PC-3 (cell line): Measurements from ENCODE around the gene MGAT2. TPM values are rescaled to one million over a fixed set of nuclear protein-coding genes. Genes with fewer than 3 reads are reported as not detected.

Experiments used
- ATAC-seq: fragments of 200-7000 bp; cut with Tn5 transposase; 2 replicates; pipeline ENCODE4 v1.9.1; 2020; ENCODE audit warnings: mild to moderate bottlenecking, moderate library complexity
- BruUV-seq: library from RNA; stranded (reverse); fragments of 400-500 nt; replicated peaks from 2 replicates; lab custom pipeline; 2021; lab: Mats Ljungman, UMichigan
- CTCF ChIA-PET: fragments of 300-600 bp; sonication (Branson Sonifier 250); formaldehyde crosslinking; loops from one replicate; lab custom pipeline; 2022; ENCODE audit warnings: antibody characterized with exemption; lab: Charles Lee
- POLR2A ChIA-PET: fragments of 300-600 bp; sonication (Branson Sonifier 250); formaldehyde crosslinking; loops from one replicate; lab custom pipeline; 2022; ENCODE audit warnings: antibody characterized with exemption; ENCODE audit not compliant: unreplicated experiment; lab: Charles Lee
- DNase-seq: peaks from one replicate; pipeline ENCODE4 v3.0.0-alpha.2; 2015
- H2AFZ ChIP-seq: fragments of 300-600 bp; sonication (generic); 2 replicates; pipeline ENCODE4 v1.6.0; 2016; ENCODE audit warnings: antibody characterized with exemption, low read length
- H3F3A ChIP-seq: fragments of 300-600 bp; sonication (generic); one replicate; pipeline ENCODE4 v1.6.0; 2017; ENCODE audit warnings: antibody characterized with exemption, low read length, control low read depth, mild to moderate bottlenecking; ENCODE audit not compliant: unreplicated experiment
- H3K27ac ChIP-seq: fragments of 300-600 bp; sonication (generic); 2 replicates; pipeline ENCODE4 v1.5.1; 2016; ENCODE audit warnings: mild to moderate bottlenecking, low read length
- H3K27me3 ChIP-seq: fragments of 300-600 bp; sonication (generic); 2 replicates; pipeline ENCODE4 v1.6.1; 2016; ENCODE audit warnings: low read length, mixed read lengths
- H3K36me3 ChIP-seq: fragments of 300-600 bp; sonication (generic); 2 replicates; pipeline ENCODE4 v1.6.1; 2016; ENCODE audit warnings: low read depth, mixed run types, low read length, mixed read lengths
- H3K4me1 ChIP-seq: fragments of 300-600 bp; sonication (generic); 2 replicates; pipeline ENCODE4 v1.5.1; 2016; ENCODE audit warnings: low read length; ENCODE audit not compliant: insufficient read depth
- H3K4me2 ChIP-seq: fragments of 300-600 bp; sonication (generic); 2 replicates; pipeline ENCODE4 v1.6.0; 2016; ENCODE audit warnings: low read length
- H3K4me3 ChIP-seq: fragments of 300-600 bp; sonication (generic); 2 replicates; pipeline ENCODE4 v1.5.1; 2016; ENCODE audit warnings: mild to moderate bottlenecking, low read length, mixed read lengths
- H3K79me2 ChIP-seq: fragments of 300-600 bp; sonication (generic); 2 replicates; pipeline ENCODE4 v1.6.1; 2017; ENCODE audit warnings: low read length, mixed read lengths
- H3K9ac ChIP-seq: fragments of 300-600 bp; sonication (generic); 2 replicates; pipeline ENCODE4 v1.6.0; 2016; ENCODE audit warnings: mild to moderate bottlenecking, low read length
- H3K9me2 ChIP-seq: fragments of 300-600 bp; sonication (generic); replicated peaks from 2 replicates; pipeline ENCODE4 v1.6.1; 2016; ENCODE audit warnings: mixed run types, low read length, mixed read lengths
- H3K9me3 ChIP-seq: fragments of 300-600 bp; sonication (generic); 2 replicates; pipeline ENCODE4 v1.6.1; 2016; ENCODE audit warnings: low read length, mixed read lengths
- H4K20me1 ChIP-seq: fragments of 300-600 bp; sonication (generic); 2 replicates; pipeline ENCODE4 v1.6.1; 2016; ENCODE audit warnings: low read length, mixed read lengths
- EZH2 ChIP-seq: fragments of 300-600 bp; sonication (generic); IDR thresholded peaks from one replicate; pipeline ENCODE4 v1.6.1; 2017; ENCODE audit warnings: antibody characterized with exemption, mild to moderate bottlenecking, low read length; ENCODE audit not compliant: unreplicated experiment
- EZH2phosphoT487 ChIP-seq: fragments of 300-600 bp; sonication (generic); IDR thresholded peaks from 2 replicates; pipeline ENCODE4 v1.6.1; 2018; ENCODE audit warnings: mild to moderate bottlenecking, antibody characterized with exemption, low read length, borderline replicate concordance
- intact Hi-C: fragments of 100-400 bp; cut with micrococcal nuclease; formaldehyde crosslinking; loops from 2 replicates; pipeline ENCODE4 v1.9.0; 2023
- total RNA-seq: library from RNA; depleted of rRNA; stranded (reverse); fragments of >200 nt; gene quantifications from 2 replicates; pipeline ENCODE4 v1.2.3, GENCODE V29; 2014; rRNA removed
- TF ChIP-seq, protein P1 (sequence below): fragments of 300-600 bp; sonication (generic); conservative IDR thresholded peaks from 2 replicates; pipeline ENCODE4 v1.5.1; 2017; ENCODE audit warnings: antibody characterized with exemption, low read depth, mild to moderate bottlenecking, low read length

Gene MGAT2
- total RNA-seq, 1 experiment from 2014 or later: 39.5 TPM

DNA sequence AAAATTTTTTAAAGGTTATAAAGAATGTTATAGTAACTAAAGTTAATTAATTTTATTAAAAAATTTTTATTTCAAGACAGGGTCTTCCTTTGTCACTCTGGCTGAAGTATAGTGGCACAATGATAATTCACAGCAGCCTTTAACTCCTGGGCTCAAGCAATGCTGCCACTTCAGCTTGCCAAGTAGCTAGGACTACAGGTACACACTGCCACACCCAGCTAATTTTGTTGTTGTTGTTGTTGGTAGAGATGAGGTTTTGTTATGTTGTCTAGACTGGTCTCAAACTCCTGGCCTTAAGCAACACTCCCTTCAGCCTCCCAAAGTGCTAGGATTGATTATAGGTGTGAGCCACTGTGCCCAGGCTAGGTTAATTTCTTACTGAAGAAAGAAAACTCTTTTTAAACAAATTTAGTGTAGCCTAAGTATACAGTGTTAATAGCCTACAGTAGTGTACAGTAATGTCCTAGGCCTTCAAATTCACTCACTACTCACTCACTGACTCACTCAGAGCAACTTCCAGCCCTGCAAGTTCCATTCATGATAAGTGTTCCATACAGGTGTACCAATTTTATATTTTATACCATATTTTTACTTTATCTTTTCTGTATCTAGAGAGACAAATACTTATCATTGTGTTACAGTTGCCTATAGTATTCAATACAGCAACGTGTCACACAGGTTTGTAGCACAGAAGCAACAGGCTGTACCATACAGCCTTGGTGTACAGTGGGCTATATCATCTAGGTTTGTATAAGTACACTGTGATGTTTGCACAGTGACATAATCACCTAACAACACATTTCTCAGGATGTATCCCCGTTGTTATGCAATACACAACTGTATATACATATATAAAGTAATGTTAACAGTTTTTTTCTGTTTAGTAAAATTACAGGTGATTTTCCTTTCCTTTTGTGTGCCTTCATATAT lies 39.2 kb downstream of the MGAT2 start:
- ATAC-seq (peak; percentile 92), DNase-seq (peak; percentile 92)
- BruUV-seq: TSS peak; percentile 70
- peaks cover 17% of the 10 kb centered on the region for H3K36me3 ChIP-seq
- TF ChIP-seq EZH2 (no peak), EZH2phosphoT487 (no peak)
- TF ChIP-seq, protein P1, sequence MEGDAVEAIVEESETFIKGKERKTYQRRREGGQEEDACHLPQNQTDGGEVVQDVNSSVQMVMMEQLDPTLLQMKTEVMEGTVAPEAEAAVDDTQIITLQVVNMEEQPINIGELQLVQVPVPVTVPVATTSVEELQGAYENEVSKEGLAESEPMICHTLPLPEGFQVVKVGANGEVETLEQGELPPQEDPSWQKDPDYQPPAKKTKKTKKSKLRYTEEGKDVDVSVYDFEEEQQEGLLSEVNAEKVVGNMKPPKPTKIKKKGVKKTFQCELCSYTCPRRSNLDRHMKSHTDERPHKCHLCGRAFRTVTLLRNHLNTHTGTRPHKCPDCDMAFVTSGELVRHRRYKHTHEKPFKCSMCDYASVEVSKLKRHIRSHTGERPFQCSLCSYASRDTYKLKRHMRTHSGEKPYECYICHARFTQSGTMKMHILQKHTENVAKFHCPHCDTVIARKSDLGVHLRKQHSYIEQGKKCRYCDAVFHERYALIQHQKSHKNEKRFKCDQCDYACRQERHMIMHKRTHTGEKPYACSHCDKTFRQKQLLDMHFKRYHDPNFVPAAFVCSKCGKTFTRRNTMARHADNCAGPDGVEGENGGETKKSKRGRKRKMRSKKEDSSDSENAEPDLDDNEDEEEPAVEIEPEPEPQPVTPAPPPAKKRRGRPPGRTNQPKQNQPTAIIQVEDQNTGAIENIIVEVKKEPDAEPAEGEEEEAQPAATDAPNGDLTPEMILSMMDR: no peak
- no peaks in the 10 kb centered on the region for H3K9me3 ChIP-seq
- H2AFZ ChIP-seq: no peak overlapping the region
- peak overlapping the region; percentile 77 for H3K4me2 ChIP-seq
- no peaks in the 10 kb centered on the region for H3K79me2 ChIP-seq
- POLR2A ChIA-PET: interaction anchor here (0.6 to 1.1 kb wide), 2 partner anchors 40 to 74 kb away, joined by 3 to 4 read pairs; partner anchors contain the start of gene RPL36AL
- CTCF ChIA-PET: no interaction called here
- no peaks in the 10 kb centered on the region for H3K27me3 ChIP-seq
- 0 out of 2 replicates have a peak overlapping the region, but pooled peaks have one; percentile 19 for H3K4me3 ChIP-seq
- peaks cover 43% of the 10 kb centered on the region for H3K4me1 ChIP-seq
- no peaks in the 10 kb centered on the region for H3K9me2 ChIP-seq
- intact Hi-C loops: loop anchor here (2.0 to 5.0 kb wide), 2 partner anchors 19 to 33 kb away; partner anchors contain the start of gene KLHDC1
- H3K27ac ChIP-seq: peak overlapping the region; percentile 94
- H4K20me1 ChIP-seq: no peaks in the 10 kb centered on the region
- H3K9ac ChIP-seq: peak overlapping the region; percentile 60
- peaks cover 8% of the 10 kb centered on the region for H3F3A ChIP-seq

DNA sequence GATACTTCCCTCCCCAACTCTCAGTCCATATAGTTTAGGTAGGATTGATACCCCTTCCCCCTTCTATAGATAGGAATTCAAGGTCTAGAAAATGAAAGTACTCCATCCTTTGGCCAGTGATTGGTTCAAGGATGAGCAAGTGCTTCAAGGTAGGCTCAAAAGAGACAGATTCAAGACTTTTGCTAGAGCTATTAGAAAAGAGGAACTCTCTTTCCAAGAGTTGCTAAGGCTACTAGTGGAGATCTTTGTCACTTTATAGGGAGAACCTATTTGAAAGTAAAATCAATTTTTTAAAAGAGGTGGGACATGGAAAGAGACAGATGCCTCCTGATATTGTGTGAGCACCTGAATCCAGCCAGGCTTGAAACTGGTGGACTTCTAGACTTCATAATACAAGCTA lies 49.9 kb downstream of the MGAT2 start:
- H3K4me3 ChIP-seq: no peak overlapping the region
- no peaks in the 10 kb centered on the region for H3K4me1 ChIP-seq
- CTCF ChIA-PET: interaction anchor here (0.6 kb wide), 2 partner anchors 27 to 690 kb away, joined by 3 to 7 read pairs; no protein-coding TSS in a partner anchor
- TF ChIP-seq, protein P1: no peak
- TF ChIP-seq EZH2phosphoT487 (no peak), EZH2 (no peak)
- no peaks in the 10 kb centered on the region for H3K27me3 ChIP-seq
- H3K36me3 ChIP-seq: peaks cover 27% of the 10 kb centered on the region
- no peak overlapping the region for H3K4me2 ChIP-seq
- H3K27ac ChIP-seq: no peak overlapping the region
- intact Hi-C loops: no loop called here
- ATAC-seq: no peak
- no peak overlapping the region for H2AFZ ChIP-seq
- H3F3A ChIP-seq: no peaks in the 10 kb centered on the region
- no peak for DNase-seq
- H3K9me2 ChIP-seq: no peaks in the 10 kb centered on the region
- POLR2A ChIA-PET: interaction anchor here (0.6 kb wide), 1 partner anchor 46 kb away, joined by 18 read pairs; no protein-coding TSS in a partner anchor
- BruUV-seq: no TSS peak
- H3K9me3 ChIP-seq: no peaks in the 10 kb centered on the region
- H4K20me1 ChIP-seq: no peaks in the 10 kb centered on the region
- no peak overlapping the region for H3K9ac ChIP-seq
- H3K79me2 ChIP-seq: no peaks in the 10 kb centered on the region

Other genes with a start within 250 kb of the MGAT2 start
- gene RPS29, start 34.4 kb upstream of the MGAT2 start, total RNA-seq: 1,420 and 1,912 TPM in 2 replicates
- 46.9 and 53.0 TPM in 2 replicates for gene LRR1, start 21.9 kb upstream of the MGAT2 start, total RNA-seq
- 408 and 411 TPM in 2 replicates for gene RPL36AL, start 173 bp upstream of the MGAT2 start, total RNA-seq
- 23.2 and 31.3 TPM in 2 replicates for gene DNAAF2, start 14.4 kb downstream of the MGAT2 start, total RNA-seq
- 26.6 and 38.6 TPM in 2 replicates for gene POLE2, start 67.4 kb downstream of the MGAT2 start, total RNA-seq
- 0.07 and 0.58 TPM in 2 replicates for gene KLHDC1, start 72.3 kb downstream of the MGAT2 start, total RNA-seq
- 123 and 126 TPM in 2 replicates for gene KLHDC2, start 147.4 kb downstream of the MGAT2 start, total RNA-seq
- 52.9 and 54.0 TPM in 2 replicates for gene NEMF, start 232.0 kb downstream of the MGAT2 start, total RNA-seq